Ovary (tissue), 9 donors: ENCODE measurements around the gene CGB3. TPM values are rescaled to one million over a fixed set of nuclear protein-coding genes. Genes with fewer than 3 reads are reported as not detected.

Experiments
- DNase-seq, 5 donors: peaks; one replicate each; pipeline ENCODE4 v3.0.0-alpha.2; 2019 to 2020
- H3K27ac ChIP-seq, 2 donors: fragments of 200-600 bp; one replicate each; pipeline versions ENCODE4 v1.5.1 to v1.8.0; 2019 to 2022
- H3K27me3 ChIP-seq: fragments of 200-600 bp; one replicate; pipeline ENCODE4 v1.8.0; 2022
- H3K36me3 ChIP-seq: fragments of 200-600 bp; sonication (generic); one replicate; pipeline ENCODE4 v1.5.1; 2019
- H3K4me1 ChIP-seq: one replicate; pipeline ENCODE4 v1.8.1; 2013; ENCODE audit warnings: mild to moderate bottlenecking, moderate library complexity; ENCODE audit not compliant: insufficient read depth
- H3K4me3 ChIP-seq: fragments of 200-600 bp; sonication (generic); one replicate; pipeline ENCODE4 v1.5.1; 2017
- H3K9me3 ChIP-seq, 2 donors: fragments of 200-600 bp in 1 of 2; sonication (generic) in 1 of 2; one replicate each; pipeline versions ENCODE4 v1.5.1 to v1.8.1; 2013 to 2019; ENCODE audit warnings: mild to moderate bottlenecking in 1 of 2, moderate library complexity in 1 of 2
- EP300 ChIP-seq: sonication (generic); formaldehyde crosslinking; IDR thresholded peaks from one replicate; pipeline ENCODE4 v1.6.1; 2017; ENCODE audit warnings: antibody characterized with exemption
- POLR2A ChIP-seq: fragments of 450-650 bp; IDR thresholded peaks from one replicate; pipeline ENCODE4 v1.6.1; 2017; ENCODE audit warnings: antibody characterized with exemption, mild to moderate bottlenecking, moderate library complexity
- WGBS, 3 donors: extraction: QIAGEN DNeasy Blood & Tissue Kit in 1 of 3; methylation state at CpG; one replicate each; pipeline versions ENCODE4 v1.1.5 to v1.1.7; 2013 to 2017; 5-methylcytosine and 5-hydroxymethylcytosine counted together
- intact Hi-C, 4 donors: fragments of 100-400 bp; cut with DNase I; formaldehyde crosslinking; loops; one replicate each; pipeline versions ENCODE4 v1.11.0 to v1.15.1; 2022 to 2023
- polyA plus RNA-seq, 2 donors: library from polyadenylated mRNA; stranded (reverse); fragments of 200-250 nt in 1 of 2; fragments of 350-450 nt in 1 of 2; fragmentation: Illumina TruSeq in 1 of 2; extraction: RNeasy Lipid Tissue Mini Kit (QIAGEN cat#74804) in 1 of 2; gene quantifications; one replicate each; pipeline ENCODE4 v1.2.3, GENCODE V29; 2013 to 2014
- total RNA-seq, 7 donors: library from RNA; depleted of rRNA in 2 of 7; stranded (reverse); fragments of >200 nt in 2 of 7; fragmentation: NEBNext Ultra II Directional in 3 of 7; extraction: Animal tissue kit (Norgen Biotek cat#: 25700) in 3 of 7; gene quantifications; one replicate each; pipeline versions ENCODE4 v1.1.0 to v1.2.4, GENCODE V29; 2016 to 2023
- TF ChIP-seq, protein P1 (sequence below), 3 donors: fragments of 450-650 bp in 2 of 3; fragments of 200-600 bp in 1 of 3; IDR thresholded peaks; one replicate each; pipeline versions ENCODE4 v1.5.1 to v1.8.0; 2016 to 2022; ENCODE audit warnings: antibody characterized with exemption in 3 of 3, mild to moderate bottlenecking in 1 of 3
- donor health status: DM: no; HTN: no; CAD: no; lungs with moderate emphysema.
- donor health status: DM: no; HTN: no; CAD: no.
- donor health status: Bipolar disorder and iron deficiency.
- donor health status: DM: yes; HTN: yes; CAD: no.
- donor health status: DM: no; HTN: no; CAD: no.
- donor health status: DM: yes; HTN: yes; CAD: no.

The CGB3 gene
- total and polyA plus RNA-seq, 9 donors: not detected

DNA sequence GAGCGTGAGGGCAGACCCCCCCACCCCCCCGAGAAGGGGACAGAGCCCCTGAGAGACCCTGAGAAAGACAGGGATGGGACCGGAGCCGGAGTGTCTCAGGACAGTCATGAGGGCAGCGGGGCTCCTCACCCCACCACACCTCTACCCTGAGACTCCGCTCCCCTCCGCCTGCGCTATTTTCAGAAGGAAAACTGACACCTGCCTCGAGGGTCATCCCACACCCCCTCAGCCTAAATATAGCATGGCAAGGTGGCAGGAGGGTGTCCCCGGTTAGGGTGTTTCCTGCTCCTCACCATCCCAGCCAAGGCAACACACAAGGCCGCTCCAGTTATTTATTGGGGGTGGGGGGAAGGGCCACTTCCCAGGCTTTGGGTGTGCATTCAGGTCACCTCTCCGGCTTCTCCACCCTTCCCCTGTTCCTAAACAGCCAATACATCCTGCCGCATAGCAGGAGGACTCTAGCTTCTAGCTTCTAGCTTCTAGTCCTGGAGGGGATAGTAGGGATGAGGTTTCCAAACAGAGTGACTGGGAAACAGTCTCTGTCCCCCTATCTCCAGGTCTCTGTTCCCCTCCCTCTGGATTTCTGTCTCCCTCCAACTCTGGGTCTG is 41.9 kb upstream of the CGB3 start:
- H3K27me3 ChIP-seq: no peaks in the 10 kb centered on the region
- intact Hi-C loops: no loop called here
- no peak overlapping the region for H3K27ac ChIP-seq
- TF ChIP-seq POLR2A: no peak
- no peak for TF ChIP-seq EP300
- TF ChIP-seq, protein P1, sequence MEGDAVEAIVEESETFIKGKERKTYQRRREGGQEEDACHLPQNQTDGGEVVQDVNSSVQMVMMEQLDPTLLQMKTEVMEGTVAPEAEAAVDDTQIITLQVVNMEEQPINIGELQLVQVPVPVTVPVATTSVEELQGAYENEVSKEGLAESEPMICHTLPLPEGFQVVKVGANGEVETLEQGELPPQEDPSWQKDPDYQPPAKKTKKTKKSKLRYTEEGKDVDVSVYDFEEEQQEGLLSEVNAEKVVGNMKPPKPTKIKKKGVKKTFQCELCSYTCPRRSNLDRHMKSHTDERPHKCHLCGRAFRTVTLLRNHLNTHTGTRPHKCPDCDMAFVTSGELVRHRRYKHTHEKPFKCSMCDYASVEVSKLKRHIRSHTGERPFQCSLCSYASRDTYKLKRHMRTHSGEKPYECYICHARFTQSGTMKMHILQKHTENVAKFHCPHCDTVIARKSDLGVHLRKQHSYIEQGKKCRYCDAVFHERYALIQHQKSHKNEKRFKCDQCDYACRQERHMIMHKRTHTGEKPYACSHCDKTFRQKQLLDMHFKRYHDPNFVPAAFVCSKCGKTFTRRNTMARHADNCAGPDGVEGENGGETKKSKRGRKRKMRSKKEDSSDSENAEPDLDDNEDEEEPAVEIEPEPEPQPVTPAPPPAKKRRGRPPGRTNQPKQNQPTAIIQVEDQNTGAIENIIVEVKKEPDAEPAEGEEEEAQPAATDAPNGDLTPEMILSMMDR (IDR thresholded peaks at IDR 0.05): no peak
- H3K36me3 ChIP-seq: no peaks in the 10 kb centered on the region
- WGBS, 3 donors: 52 to 60% (median 59%) methylated on average over 13 of the region's 13 CpGs
- peaks cover 2% of the 10 kb centered on the region for H3K4me1 ChIP-seq
- no peaks in the 10 kb centered on the region for H3K9me3 ChIP-seq
- H3K4me3 ChIP-seq: no peak overlapping the region
- no peak for DNase-seq

DNA sequence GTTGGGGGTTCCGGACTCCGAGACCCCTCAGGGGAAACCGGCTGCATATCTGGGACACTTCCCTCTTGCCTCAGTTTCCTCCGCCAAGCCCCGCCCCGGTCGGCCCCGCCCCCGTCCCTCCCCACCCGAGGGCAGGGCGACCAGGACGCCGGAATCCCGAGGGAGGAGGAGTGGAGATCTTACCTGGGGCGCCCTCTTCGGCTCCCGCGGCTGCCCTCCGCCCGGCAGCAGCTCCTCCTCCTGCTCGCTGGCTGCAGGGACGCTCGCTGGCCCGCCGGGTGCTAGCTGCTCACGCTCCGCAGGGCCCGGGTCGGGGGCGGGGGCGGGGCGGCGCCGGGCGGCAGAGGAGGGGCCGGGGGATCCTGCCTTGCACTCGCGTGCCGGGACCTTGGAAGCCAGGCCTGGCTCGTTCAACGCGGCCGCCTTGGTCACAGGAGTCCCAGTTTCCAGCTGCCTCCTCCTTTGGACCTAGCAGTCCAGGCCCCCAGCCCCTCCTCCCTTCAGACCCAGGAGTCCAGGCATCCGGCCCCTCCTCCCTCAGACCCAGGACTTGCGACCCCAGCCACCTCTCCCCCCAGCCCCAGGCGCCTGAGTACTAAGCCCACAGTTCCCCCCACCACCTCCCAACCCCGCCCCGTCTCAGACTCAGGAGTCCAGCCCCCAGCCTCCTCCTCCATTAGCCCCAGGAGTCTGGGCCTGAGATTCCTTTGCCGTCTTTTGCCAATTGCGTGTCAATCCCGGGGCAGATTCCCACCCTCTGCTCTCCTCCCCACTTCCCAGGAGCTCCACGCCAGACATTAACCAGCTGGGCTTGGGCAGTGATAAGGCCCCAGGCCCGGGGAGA is 40.9 kb upstream of the CGB3 start, which contains the start of gene NTF4:
Gene NTF4, minus strand, starts transcription at position 51 of the 844 bp plus-strand sequence. CDS start 2,821 bp downstream, outside the sequence.
- TF ChIP-seq, protein P1 (IDR thresholded peaks at IDR 0.05): no peak
- TF ChIP-seq EP300 (no peak), POLR2A (no peak)
- Histone ChIP-seq H3K9me3 (no peaks in the 10 kb centered on the region), H3K27me3 (no peaks in the 10 kb centered on the region), H3K36me3 (no peaks in the 10 kb centered on the region), H3K4me3 (no peak within 1 kb of the TSS), H3K4me1 (peaks cover 2% of the 10 kb centered on the region), H3K27ac (no peak within 1 kb of the TSS)
- 1 to 4% (median 3%) methylated on average over 27 to 53 of the region's 53 CpGs for WGBS, 3 donors
- intact Hi-C loops: no loop called here
- peak in 3 of 5 donors; percentile 11 to 56 (median 50) for DNase-seq

DNA sequence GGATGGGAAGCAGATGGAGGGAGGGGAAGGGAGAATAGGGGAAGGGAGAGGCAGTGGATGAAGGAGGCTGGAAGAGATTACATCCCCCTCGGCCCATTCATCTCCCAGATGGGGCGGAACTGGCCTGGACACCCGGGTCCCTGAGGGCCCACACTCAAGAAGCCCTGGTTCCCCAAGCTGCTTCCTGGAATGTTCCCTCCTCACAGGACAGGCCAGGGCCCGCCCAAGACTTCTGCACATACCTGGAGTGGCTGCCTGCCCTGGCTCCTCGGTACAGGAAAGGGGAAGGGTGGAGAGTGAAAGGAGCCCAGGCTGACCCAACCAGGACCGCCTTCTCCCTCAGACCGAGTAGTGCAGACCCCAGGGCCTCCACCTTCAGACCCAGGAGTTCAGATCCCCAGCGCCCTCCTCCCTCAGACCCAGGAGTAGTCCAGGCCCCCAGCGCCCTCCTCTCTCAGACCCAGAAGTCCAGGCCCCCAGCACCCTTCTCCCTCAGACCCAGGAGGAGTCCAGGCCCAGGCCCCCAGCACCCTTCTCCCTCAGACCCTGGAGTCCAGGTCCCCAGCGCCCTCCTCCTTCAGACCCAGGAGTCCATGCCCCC is 40.0 kb upstream of the CGB3 start:
- Histone ChIP-seq H3K4me3 (no peak overlapping the region), H3K4me1 (peaks cover 2% of the 10 kb centered on the region), H3K27me3 (no peaks in the 10 kb centered on the region), H3K36me3 (no peaks in the 10 kb centered on the region), H3K9me3 (no peaks in the 10 kb centered on the region), H3K27ac (no peak overlapping the region)
- intact Hi-C loops: no loop called here
- WGBS, 3 donors: 50 to 55% (median 55%) methylated on average over 10 of the region's 10 CpGs
- DNase-seq: no peak
- no peak for TF ChIP-seq EP300
- no peak for TF ChIP-seq POLR2A
- TF ChIP-seq, protein P1 (IDR thresholded peaks at IDR 0.05): no peak

DNA sequence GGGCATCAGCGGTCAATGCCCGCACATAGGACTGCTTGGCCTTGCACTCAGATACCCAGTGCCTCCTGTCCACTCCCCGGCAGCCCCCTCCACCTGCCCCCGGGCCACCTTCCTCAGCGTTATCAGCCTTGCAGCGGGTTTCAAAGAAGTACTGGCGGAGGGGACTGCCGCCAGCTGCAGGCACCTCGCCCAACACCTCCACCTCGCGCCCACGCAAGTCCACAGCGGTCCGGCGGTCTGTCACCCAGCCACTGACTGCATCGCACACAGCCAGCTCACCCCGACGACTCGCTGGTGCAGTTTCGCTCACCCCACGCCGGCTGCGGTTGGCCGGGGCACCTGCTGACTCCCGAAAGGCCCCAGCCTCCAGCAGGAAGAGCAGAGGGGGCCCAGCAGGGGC is 37.3 kb upstream of the CGB3 start:
- Histone ChIP-seq H3K27me3 (no peaks in the 10 kb centered on the region), H3K9me3 (no peaks in the 10 kb centered on the region), H3K36me3 (no peaks in the 10 kb centered on the region), H3K4me3 (no peak overlapping the region), H3K4me1 (peaks cover 4% of the 10 kb centered on the region), H3K27ac (no peak overlapping the region)
- 81 to 87% (median 82%) methylated on average over 25 of the region's 25 CpGs for WGBS, 3 donors
- intact Hi-C loops: no loop called here
- TF ChIP-seq, protein P1 (IDR thresholded peaks at IDR 0.05): no peak
- TF ChIP-seq EP300 (no peak), POLR2A (no peak)
- no peak for DNase-seq
